Measurements from ENCODE around the gene SMAD6. TPM values are rescaled to one million over a fixed set of nuclear protein-coding genes. Genes with fewer than 3 reads are reported as not detected.

Gene SMAD6
- total RNA-seq, 1 experiment from 2014 or later: 2.4 TPM

GRCh38 chr15:66721020-66721419, 19.0 kb downstream of the SMAD6 start:
- no peak for DNase-seq (ENCODE audit: low read depth)

DNA sequence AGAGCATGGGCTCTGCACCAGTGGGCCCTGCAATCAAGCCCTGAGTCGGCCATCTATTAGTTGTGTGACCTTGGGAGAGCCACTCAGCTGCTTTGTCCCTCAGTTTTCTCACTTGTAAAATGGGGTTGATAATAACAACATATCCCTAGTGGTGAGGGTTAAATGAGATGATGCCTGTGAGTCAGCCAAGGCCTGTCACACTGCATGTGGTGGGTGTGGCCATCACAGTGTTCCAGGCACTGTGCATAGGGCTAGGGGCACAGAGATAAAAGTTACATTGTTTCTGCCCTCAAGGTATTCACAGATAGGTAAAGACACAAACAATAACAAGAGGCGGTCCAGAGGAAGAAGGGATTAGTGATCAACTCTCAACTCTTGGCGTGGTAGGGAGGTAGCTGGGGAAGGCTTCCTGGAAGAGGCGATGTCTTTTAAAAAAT, 19.5 kb downstream of the SMAD6 start:
- peak; percentile 41 for DNase-seq (ENCODE audit: low read depth)

- DNase-seq (ENCODE audit: low read depth): no peak
These were observed 19.9 kb downstream of the SMAD6 start for GRCh38 chr15:66721954-66722353.

- peak; percentile 37 for DNase-seq (ENCODE audit: low read depth)
These were observed 20.9 kb downstream of the SMAD6 start for GRCh38 chr15:66722757-66723540.

DNA sequence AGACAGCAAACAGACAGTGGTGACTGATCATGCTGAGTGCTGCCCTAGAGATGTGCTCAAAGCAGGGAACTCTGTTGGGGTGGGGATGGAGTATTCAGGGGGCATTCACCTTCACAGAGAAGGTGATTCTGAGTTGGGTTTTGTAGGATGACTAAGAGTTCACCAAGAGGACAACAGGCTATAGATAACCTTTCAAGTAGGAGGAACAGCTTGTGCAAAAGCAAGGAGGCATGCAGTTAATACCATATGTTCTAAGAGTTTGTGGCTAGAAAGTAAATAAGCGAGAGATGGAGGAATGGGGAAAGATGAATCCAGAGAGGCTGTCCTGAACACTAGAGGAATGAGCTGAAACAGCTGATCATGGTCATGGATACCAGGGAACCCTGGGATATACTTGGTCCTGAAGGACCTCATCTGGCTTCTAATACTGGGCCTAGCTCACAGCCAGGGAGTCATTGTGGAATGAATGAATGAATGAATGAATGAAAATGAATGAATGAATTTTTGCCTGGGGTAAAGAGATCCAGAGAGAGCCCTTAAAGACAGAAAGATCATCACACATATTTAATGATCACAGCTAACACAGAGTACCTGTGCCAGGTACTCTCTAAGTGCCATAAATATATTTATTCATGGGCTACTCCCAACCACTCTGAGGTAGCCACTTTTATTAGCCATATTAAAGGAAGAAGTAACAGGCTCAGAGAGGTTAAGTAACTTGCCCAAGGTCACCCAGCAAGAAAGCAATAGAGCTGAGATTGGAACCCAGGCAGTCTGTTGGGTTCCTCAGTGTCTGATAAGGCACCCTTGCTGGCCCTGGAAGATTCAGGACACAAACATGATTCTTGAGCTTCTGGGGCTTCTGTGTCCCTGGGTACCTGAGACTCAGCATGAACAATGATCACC, 22.0 kb downstream of the SMAD6 start:
- peak; percentile 66 for DNase-seq (ENCODE audit: low read depth)

GRCh38 chr15:66724732-66725463, 22.9 kb downstream of the SMAD6 start:
- no peak for DNase-seq (ENCODE audit: low read depth)

DNA sequence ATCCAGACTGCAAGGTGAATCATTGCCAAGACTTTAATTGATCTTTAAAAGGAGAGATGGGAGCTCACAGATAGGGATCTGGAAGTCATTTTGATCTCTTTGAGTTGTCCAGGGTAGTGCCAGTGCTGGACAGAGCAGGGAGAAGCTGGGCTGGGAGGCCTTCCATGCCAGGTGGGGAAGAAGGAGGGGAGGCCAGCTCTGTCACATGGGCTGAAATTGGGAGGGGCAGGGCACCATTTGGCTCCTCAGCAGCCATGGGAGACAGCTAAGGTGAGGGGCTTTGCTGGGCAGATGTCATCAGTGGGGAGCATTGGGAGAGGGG, 23.4 kb downstream of the SMAD6 start:
- DNase-seq (ENCODE audit: low read depth): no peak

DNA sequence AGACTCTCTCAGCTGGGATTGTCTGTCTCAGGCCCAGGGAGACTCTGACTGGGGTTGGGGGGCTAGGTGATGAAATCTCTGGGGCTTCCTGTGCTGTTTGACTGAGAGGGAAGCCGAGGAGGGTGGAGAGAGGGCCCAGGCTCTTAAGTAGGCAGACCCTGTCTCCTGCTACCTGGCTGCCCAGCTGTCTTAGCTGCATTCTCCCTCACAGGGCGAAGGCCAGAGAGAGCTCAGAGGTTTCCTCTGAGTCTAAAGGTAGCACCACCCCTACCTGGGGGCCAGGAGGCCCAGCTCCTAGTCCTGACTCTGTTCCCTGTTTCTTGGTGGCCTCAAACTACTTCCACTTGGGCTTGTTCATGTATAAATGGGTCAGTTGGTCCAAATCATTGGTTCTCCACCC, 24.4 kb downstream of the SMAD6 start:
- DNase-seq (ENCODE audit: low read depth): no peak

DNA sequence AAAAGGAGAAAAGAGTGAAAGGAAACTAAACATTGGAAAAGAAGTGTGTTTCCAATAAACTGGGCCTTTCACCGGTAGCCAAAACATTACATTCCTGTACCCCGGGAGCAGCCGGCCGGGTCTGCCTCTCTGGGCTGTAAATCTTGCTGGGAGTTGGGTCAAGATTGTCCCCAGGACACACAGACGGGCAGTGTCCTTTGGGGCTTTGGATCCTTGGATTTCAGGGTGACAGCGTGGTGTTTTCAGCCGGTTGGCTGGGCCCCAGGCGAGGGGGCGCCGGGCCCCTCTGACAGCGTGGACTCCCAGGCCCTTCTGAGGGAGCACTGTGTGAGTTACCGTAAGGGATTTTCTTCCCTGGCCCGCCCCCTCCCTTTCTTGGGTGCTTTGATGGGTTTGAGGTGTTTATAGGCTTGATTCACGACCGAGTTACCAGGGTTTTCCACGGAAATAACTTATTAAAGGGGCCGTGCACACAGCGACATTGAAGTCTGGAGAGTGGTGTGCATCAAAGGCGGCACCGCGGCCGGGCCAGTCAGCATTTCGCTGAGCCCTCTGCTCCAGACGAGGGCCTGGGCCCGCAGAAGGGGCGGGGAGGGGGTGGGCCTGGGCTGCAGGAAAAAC, 27.4 kb downstream of the SMAD6 start:
- no peak for DNase-seq (ENCODE audit: low read depth)

GRCh38 chr15:66730168-66731021, 28.4 kb downstream of the SMAD6 start:
- peak; percentile 45 for DNase-seq (ENCODE audit: low read depth)

DNA sequence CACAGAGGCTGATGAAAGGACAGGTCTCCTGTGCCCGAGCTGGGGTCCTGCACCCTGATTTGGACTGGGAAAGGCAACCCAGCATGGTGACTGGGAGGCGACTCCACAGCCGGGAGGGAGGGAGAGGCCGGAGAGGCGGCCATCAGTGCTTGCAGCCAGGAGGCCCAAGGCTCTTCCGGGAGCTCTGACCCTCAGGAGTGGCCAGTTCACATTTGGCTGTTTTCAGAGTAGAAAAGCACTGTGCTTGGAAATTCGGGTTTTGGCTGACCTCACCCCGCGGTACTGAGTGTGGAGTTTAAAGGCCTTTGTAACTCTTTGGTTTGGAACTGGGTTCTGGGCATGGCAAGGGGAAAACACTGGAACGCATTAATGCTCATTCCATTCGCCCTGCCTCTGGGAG, 31.9 kb downstream of the SMAD6 start:
- no peak for DNase-seq (ENCODE audit: low read depth)

DNA sequence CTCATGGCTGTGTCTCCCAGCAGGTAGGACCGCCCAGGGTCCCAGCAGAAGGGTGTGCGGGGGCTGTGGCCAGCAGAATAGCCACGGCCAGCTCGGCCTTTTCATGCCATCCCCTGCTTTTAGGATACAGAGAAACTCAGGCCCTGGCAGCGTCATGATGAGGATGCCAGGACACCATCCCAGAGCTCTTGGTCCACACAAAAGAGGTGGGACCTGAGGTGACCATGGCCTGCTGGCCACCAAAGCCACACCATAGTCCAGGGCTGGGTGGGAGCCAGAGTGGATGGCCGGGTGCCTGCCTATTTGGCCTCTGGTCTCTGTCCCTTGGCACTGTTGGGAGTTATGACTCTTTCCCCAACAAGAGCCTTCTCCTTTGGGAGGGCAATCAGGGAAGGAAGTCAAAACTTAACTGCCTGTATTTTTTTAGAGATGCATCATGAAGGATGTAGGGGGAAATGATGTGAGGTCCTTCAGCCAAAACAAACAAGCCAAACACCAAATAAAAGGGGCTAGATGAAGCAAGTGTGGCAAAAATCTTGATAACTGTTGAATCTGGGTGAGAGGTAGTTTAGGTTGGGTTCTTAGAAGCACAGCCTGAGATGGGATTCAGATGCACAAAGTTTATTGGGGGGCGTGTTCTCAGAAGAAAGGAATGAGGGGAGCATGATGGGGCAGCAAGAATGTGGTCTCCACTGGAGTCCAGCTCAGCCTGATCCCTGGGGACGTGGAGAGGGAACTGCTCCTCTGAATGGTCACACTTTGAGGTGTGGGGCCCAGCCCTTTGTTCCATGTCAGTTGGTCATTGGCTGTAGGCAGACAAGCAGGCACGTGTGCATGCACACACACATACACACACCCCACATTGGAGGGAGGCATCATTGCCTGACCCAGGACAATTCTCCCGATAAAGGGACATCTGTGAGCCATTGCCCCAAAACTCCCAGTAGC, 33.2 kb downstream of the SMAD6 start:
- DNase-seq (ENCODE audit: low read depth): peak; percentile 23

GRCh38 chr15:66735909-66736305, 33.9 kb downstream of the SMAD6 start:
- no peak for DNase-seq (ENCODE audit: low read depth)

- no peak for DNase-seq (ENCODE audit: low read depth)
These were observed 35.4 kb downstream of the SMAD6 start for GRCh38 chr15:66737243-66738010.

- no peak for DNase-seq (ENCODE audit: low read depth)
These were observed 36.1 kb downstream of the SMAD6 start for GRCh38 chr15:66738116-66738515.

GRCh38 chr15:66738595-66738994, 36.6 kb downstream of the SMAD6 start:
- no peak for DNase-seq (ENCODE audit: low read depth)

DNA sequence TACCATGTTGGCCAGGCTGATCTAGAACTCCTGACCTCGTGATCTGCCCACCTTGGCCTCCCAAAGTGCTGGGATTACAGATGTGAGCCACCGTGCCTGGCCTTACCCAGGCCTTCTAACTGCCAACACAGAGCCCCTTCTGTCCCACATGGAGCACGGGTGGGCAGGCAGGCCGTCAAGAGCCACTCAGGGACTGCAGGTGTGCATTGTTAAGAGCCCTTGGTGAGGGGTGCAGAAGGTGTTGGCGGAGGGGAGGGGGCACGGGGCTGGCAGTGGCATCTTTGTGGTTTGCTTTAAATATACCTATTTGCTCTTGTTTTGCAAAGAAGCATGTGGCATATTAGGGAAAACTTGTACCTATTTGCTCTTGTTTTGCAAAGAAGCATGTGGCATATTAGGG, 37.3 kb downstream of the SMAD6 start:
- no peak for DNase-seq (ENCODE audit: low read depth)

DNA sequence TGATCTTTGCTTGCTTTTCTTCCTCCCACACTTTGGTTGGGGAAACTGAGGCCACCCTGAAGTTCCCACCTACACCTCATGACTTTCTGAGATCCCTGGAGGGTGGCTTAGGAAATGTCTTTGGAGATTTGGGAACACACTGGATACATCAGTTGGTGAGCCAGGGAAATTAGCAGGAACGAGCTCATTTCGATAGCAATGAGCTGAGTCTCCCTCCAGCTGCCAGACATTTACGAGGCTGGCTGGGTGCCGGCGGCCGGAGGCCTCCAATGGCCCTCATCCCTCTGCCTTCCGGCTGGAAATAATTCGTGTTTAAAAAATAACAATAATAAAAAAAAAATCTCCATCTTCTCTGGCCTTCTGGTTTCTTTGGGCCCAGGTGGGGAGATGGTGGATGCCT, 38.8 kb downstream of the SMAD6 start:
- no peak for DNase-seq (ENCODE audit: low read depth)

DNA sequence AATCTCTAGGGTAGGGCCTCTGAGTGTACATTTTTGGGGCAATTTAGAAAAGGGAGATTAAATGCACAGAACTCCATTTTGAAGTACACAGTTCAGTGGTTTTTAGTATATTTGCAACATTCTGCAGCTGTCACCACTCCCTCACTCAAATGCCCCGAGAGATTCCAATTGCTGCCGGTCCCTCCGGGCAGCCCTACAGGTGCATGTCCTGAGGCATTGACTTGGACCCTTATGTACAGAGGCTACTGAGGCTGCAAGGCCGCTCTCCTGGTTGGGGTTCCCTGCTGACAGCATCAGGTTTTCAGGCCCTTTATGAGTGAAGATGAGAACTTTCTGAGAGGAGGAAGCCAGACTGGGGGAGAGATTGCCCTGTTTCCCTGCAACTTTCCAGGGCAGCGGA, 39.6 kb downstream of the SMAD6 start:
- DNase-seq (ENCODE audit: low read depth): no peak
